DOHH2 (cell line): Measurements from ENCODE around the gene TMEM109.

ENCODE experiments used
- H3F3A ChIP-seq: fragments of 200-600 bp; sonication (generic), shearing (Covaris generic); 2 replicates; pipeline ENCODE4 v1.6.0; 2016; ENCODE audit warnings: antibody characterized with exemption, mild to moderate bottlenecking; ENCODE audit not compliant: control insufficient read depth, insufficient read depth
- H3K27ac ChIP-seq: fragments of 200-600 bp; sonication (generic); 2 replicates; pipeline ENCODE4 v1.5.1; 2014; ENCODE audit warnings: low read depth, mild to moderate bottlenecking, low read length, moderate library complexity
- H3K27me3 ChIP-seq: fragments of 200-600 bp; sonication (generic); 2 replicates; pipeline ENCODE4 v1.6.1; 2014; ENCODE audit warnings: mild to moderate bottlenecking, low read length, mixed read lengths; ENCODE audit not compliant: control insufficient read depth
- H3K36me3 ChIP-seq: fragments of 200-600 bp; sonication (generic); 2 replicates; pipeline ENCODE4 v1.6.1; 2014; ENCODE audit warnings: mild to moderate bottlenecking, low read length, moderate library complexity, mixed read lengths; ENCODE audit not compliant: control insufficient read depth
- H3K4me1 ChIP-seq: fragments of 200-600 bp; sonication (generic); 2 replicates; pipeline ENCODE4 v1.6.1; 2014; ENCODE audit warnings: mild to moderate bottlenecking, low read length, mixed read lengths; ENCODE audit not compliant: control insufficient read depth
- H3K4me2 ChIP-seq: fragments of 200-600 bp; sonication (generic); 2 replicates; pipeline ENCODE4 v1.6.0; 2014; ENCODE audit warnings: mild to moderate bottlenecking, low read length, moderate library complexity
- H3K4me3 ChIP-seq: fragments of 200-600 bp; sonication (generic); 2 replicates; pipeline ENCODE4 v1.5.1; 2014; ENCODE audit warnings: mild to moderate bottlenecking, low read length, mixed read lengths
- H3K79me2 ChIP-seq: fragments of 200-600 bp; sonication (generic); 2 replicates; pipeline ENCODE4 v1.6.1; 2014; ENCODE audit warnings: mild to moderate bottlenecking, low read length, mixed read lengths; ENCODE audit not compliant: control insufficient read depth
- H3K9me2 ChIP-seq: fragments of 200-600 bp; sonication (generic); replicated peaks from 2 replicates; pipeline ENCODE4 v1.6.1; 2014; ENCODE audit warnings: mild to moderate bottlenecking, low read length, mixed read lengths; ENCODE audit not compliant: control insufficient read depth
- H3K9me3 ChIP-seq: fragments of 200-600 bp; sonication (generic); 2 replicates; pipeline ENCODE4 v1.6.1; 2014; ENCODE audit warnings: antibody characterized with exemption, low read length, mixed read lengths; ENCODE audit not compliant: control insufficient read depth, insufficient read depth
- H4K20me1 ChIP-seq: fragments of 200-600 bp; sonication (generic); 2 replicates; pipeline ENCODE4 v1.6.0; 2014; ENCODE audit warnings: low read depth, mild to moderate bottlenecking, antibody characterized with exemption, low read length, moderate library complexity; ENCODE audit not compliant: control insufficient read depth, insufficient read depth
- CTCF ChIP-seq: fragments of 200-600 bp; sonication (generic); IDR thresholded peaks from one replicate; pipeline ENCODE4 v1.5.1; 2014; ENCODE audit warnings: antibody characterized with exemption, mild to moderate bottlenecking, low read depth, low read length; ENCODE audit not compliant: poor library complexity, severe bottlenecking
- EZH2phosphoT487 ChIP-seq: fragments of 200-600 bp; sonication (generic); IDR thresholded peaks from 2 replicates; pipeline ENCODE4 v1.6.1; 2017; ENCODE audit warnings: borderline replicate concordance, mild to moderate bottlenecking, antibody characterized with exemption, low read length, moderate library complexity, mixed read lengths

TMEM109 gene

GRCh38 chr11:60870276-60870675 lies 43.7 kb upstream of the TMEM109 start:
- Histone ChIP-seq H3K4me1 (no peaks in the 10 kb centered on the region), H3K27ac (no peak overlapping the region), H3K4me2 (no peak overlapping the region), H3K9me2 (no peaks in the 10 kb centered on the region), H4K20me1 (no peaks in the 10 kb centered on the region), H3K4me3 (no peak overlapping the region), H3F3A (no peaks in the 10 kb centered on the region), H3K9me3 (no peaks in the 10 kb centered on the region), H3K36me3 (no peaks in the 10 kb centered on the region), H3K79me2 (no peaks in the 10 kb centered on the region), H3K27me3 (no peaks in the 10 kb centered on the region)
- TF ChIP-seq CTCF: no peak
- no peak for TF ChIP-seq EZH2phosphoT487

- no peaks in the 10 kb centered on the region for H4K20me1 ChIP-seq
- no peaks in the 10 kb centered on the region for H3F3A ChIP-seq
- no peaks in the 10 kb centered on the region for H3K36me3 ChIP-seq
- H3K9me2 ChIP-seq: no peaks in the 10 kb centered on the region
- H3K4me1 ChIP-seq: no peaks in the 10 kb centered on the region
- H3K4me2 ChIP-seq: no peak overlapping the region
- H3K9me3 ChIP-seq: no peaks in the 10 kb centered on the region
- H3K79me2 ChIP-seq: no peaks in the 10 kb centered on the region
- no peaks in the 10 kb centered on the region for H3K27me3 ChIP-seq
- TF ChIP-seq EZH2phosphoT487: no peak
- TF ChIP-seq CTCF: no peak
- no peak overlapping the region for H3K27ac ChIP-seq
- no peak overlapping the region for H3K4me3 ChIP-seq
Measured at GRCh38 chr11:60870733-60871377, 43.1 kb upstream of the TMEM109 start.

GRCh38 chr11:60871378-60872061 lies 42.4 kb upstream of the TMEM109 start:
- H3K36me3 ChIP-seq: no peaks in the 10 kb centered on the region
- H3K9me2 ChIP-seq: no peaks in the 10 kb centered on the region
- no peaks in the 10 kb centered on the region for H3K27me3 ChIP-seq
- TF ChIP-seq CTCF (no peak), EZH2phosphoT487 (no peak)
- H3K4me3 ChIP-seq: no peak overlapping the region
- no peak overlapping the region for H3K27ac ChIP-seq
- H3K4me2 ChIP-seq: no peak overlapping the region
- no peaks in the 10 kb centered on the region for H3K79me2 ChIP-seq
- H3K4me1 ChIP-seq: no peaks in the 10 kb centered on the region
- no peaks in the 10 kb centered on the region for H3K9me3 ChIP-seq
- no peaks in the 10 kb centered on the region for H3F3A ChIP-seq
- no peaks in the 10 kb centered on the region for H4K20me1 ChIP-seq
